ENCODE data around the gene RPL23. TPM values are rescaled to one million over a fixed set of nuclear protein-coding genes. Genes with fewer than 3 reads are reported as not detected.
A peak's percentile ranks its signal among the peaks of the same experiment; 100 is the strongest.

The RPL23 gene
- total RNA-seq, 1 donor from 2014 or later, result 1,829 TPM

GRCh38 chr17:38798614-38799500 lies 54.7 kb downstream of the RPL23 start:
- DNase-seq (ENCODE audit: low spot score), result peak; percentile 69

Other genes with a start within 250 kb of the RPL23 start
- gene SRCIN1, start 247.8 kb downstream of the RPL23 start, total RNA-seq (ENCODE audit: insufficient read depth, low replicate concordance), result 2.4 TPM
- 3.1 TPM for gene EPOP, start 178.8 kb downstream of the RPL23 start, total RNA-seq (ENCODE audit: insufficient read depth, low replicate concordance)
- 20.0 TPM for gene MLLT6, start 148.4 kb downstream of the RPL23 start, total RNA-seq (ENCODE audit: insufficient read depth, low replicate concordance)
- gene CISD3, start 123.4 kb downstream of the RPL23 start, total RNA-seq (ENCODE audit: insufficient read depth, low replicate concordance), result 2.2 TPM
- 7.0 TPM for gene PCGF2, start 105.4 kb downstream of the RPL23 start, total RNA-seq (ENCODE audit: insufficient read depth, low replicate concordance)
- 97.7 TPM for gene PSMB3, start 101.0 kb downstream of the RPL23 start, total RNA-seq (ENCODE audit: insufficient read depth, low replicate concordance)
- gene PIP4K2B, start 54.2 kb downstream of the RPL23 start, total RNA-seq (ENCODE audit: insufficient read depth, low replicate concordance), result 48.6 TPM
- 17.6 TPM for gene CWC25, start 28.4 kb downstream of the RPL23 start, total RNA-seq (ENCODE audit: insufficient read depth, low replicate concordance)
- 266 TPM for gene LASP1, start 16.3 kb upstream of the RPL23 start, total RNA-seq (ENCODE audit: insufficient read depth, low replicate concordance)
- gene FBXO47, start 113.7 kb upstream of the RPL23 start, total RNA-seq (ENCODE audit: insufficient read depth, low replicate concordance), result not detected